GM12878 (cell line): ENCODE results near the gene CSDE1. TPM values are rescaled to one million over a fixed set of nuclear protein-coding genes. Genes with fewer than 3 reads are reported as not detected.

Experiments used
- ATAC-seq: fragments of 200-7000 bp; cut with Tn5 transposase; 3 replicates; pipeline ENCODE4 v1.9.1; 2020; ENCODE audit warnings: mild to moderate bottlenecking, moderate library complexity
- BruUV-seq: library from RNA; stranded (reverse); fragments of 400-500 nt; replicated peaks from 2 replicates; lab custom pipeline; 2021; lab: Mats Ljungman, UMichigan
- CTCF ChIA-PET: fragments of 300-600 bp; sonication (Branson Sonifier 250); formaldehyde crosslinking; extraction: SDS; loops from one replicate; lab custom pipeline; 2021; ENCODE audit warnings: inconsistent platforms; lab: Yijun Ruan, JAX
- POLR2A ChIA-PET: fragments of 350-600 bp; formaldehyde crosslinking; extraction: SDS; loops from one replicate; lab custom pipeline; 2021; ENCODE audit warnings: inconsistent platforms; lab: Charles Lee
- RAD21 ChIA-PET: fragments of 300-600 bp; sonication (Branson Sonifier 250); formaldehyde crosslinking; loops from one replicate; lab custom pipeline; 2023; ENCODE audit warnings: antibody characterized with exemption; ENCODE audit not compliant: unreplicated experiment; lab: Charles Lee
- SMC1A ChIA-PET: fragments of 300-600 bp; sonication (Branson Sonifier 250); formaldehyde crosslinking; loops from one replicate; lab custom pipeline; 2023; ENCODE audit not compliant: unreplicated experiment, uncharacterized antibody; lab: Charles Lee
- DNase-seq: peaks from one replicate; pipeline ENCODE4 v3.0.0-alpha.2; 2011; ENCODE audit warnings: low read depth, low spot score
- FAIRE-seq: peaks from 3 replicates; lab custom pipeline; 2011; peaks lifted over from hg19 to GRCh38; lab: Jason Lieb, UNC
- H2AFZ ChIP-seq: 2 replicates; pipeline ENCODE4 v1.6.0; 2011; ENCODE audit warnings: low read depth, low read length, control low read depth; ENCODE audit not compliant: control insufficient read depth
- H3K27ac ChIP-seq: 2 replicates; pipeline ENCODE4 v1.5.1; 2011; ENCODE audit warnings: control low read depth; ENCODE audit not compliant: control insufficient read depth, insufficient read depth
- H3K27me3 ChIP-seq, 2 experiments: replicated peaks in 1 of 2; 2 replicates each; pipeline versions ENCODE4 v1.6.0 to v1.6.1; 2011; ENCODE audit warnings: low read length in 1 of 2; ENCODE audit not compliant: control insufficient read depth in 2 of 2, insufficient read depth in 2 of 2
- H3K36me3 ChIP-seq, 2 experiments: 2 replicates each; pipeline ENCODE4 v1.5.1; 2011; ENCODE audit warnings: low read length in 1 of 2; ENCODE audit not compliant: control insufficient read depth in 2 of 2, insufficient read depth in 2 of 2
- H3K4me1 ChIP-seq: 2 replicates; pipeline ENCODE4 v1.6.1; 2011; ENCODE audit warnings: mild to moderate bottlenecking, low read length, moderate library complexity, mixed read lengths; ENCODE audit not compliant: control insufficient read depth, insufficient read depth
- H3K4me2 ChIP-seq: 2 replicates; pipeline ENCODE4 v1.6.0; 2011; ENCODE audit warnings: control low read depth; ENCODE audit not compliant: control insufficient read depth, insufficient read depth
- H3K4me3 ChIP-seq: fragments of 200-600 bp; sonication (generic); 2 replicates; pipeline ENCODE4 v1.5.1; 2016
- H3K79me2 ChIP-seq: 2 replicates; pipeline ENCODE4 v1.6.0; 2011; ENCODE audit warnings: low read length; ENCODE audit not compliant: control insufficient read depth, insufficient read depth
- H3K9ac ChIP-seq: 2 replicates; pipeline ENCODE4 v1.8.0; 2011; ENCODE audit warnings: low read length, control low read depth, mixed read lengths; ENCODE audit not compliant: control insufficient read depth, insufficient read depth
- H3K9me3 ChIP-seq: replicated peaks from 3 replicates; pipeline ENCODE4 v1.5.1; 2011; ENCODE audit warnings: mild to moderate bottlenecking, low read length; ENCODE audit not compliant: control insufficient read depth, insufficient read depth
- H4K20me1 ChIP-seq: 2 replicates; pipeline ENCODE4 v1.6.0; 2011; ENCODE audit not compliant: control insufficient read depth, insufficient read depth
- CHD4 ChIP-seq: fragments of 200-600 bp; sonication (generic); IDR thresholded peaks from 2 replicates; pipeline ENCODE4 v1.6.1; 2016; ENCODE audit warnings: mild to moderate bottlenecking
- LARP7 ChIP-seq: fragments of 450-650 bp; IDR thresholded peaks from 2 replicates; pipeline ENCODE4 v1.6.1; 2017; ENCODE audit warnings: mild to moderate bottlenecking
- RCOR1 ChIP-seq: conservative IDR thresholded peaks from 2 replicates; pipeline ENCODE4 v1.6.1; 2012; ENCODE audit warnings: low read depth, low read length, improper control_type of control experiment
- SIX5 ChIP-seq: IDR thresholded peaks from 2 replicates; pipeline ENCODE4 v1.6.1; 2011; ENCODE audit warnings: mild to moderate bottlenecking, low read depth, low read length, moderate library complexity; ENCODE audit not compliant: severe bottlenecking
- ZZZ3 ChIP-seq: IDR thresholded peaks from 2 replicates; pipeline ENCODE4 v1.6.1; 2011; ENCODE audit warnings: low read depth; ENCODE audit not compliant: control insufficient read depth, insufficient read length
- WGBS: methylation state at CpG from one replicate; pipeline ENCODE4 v1.1.6; 2016; ENCODE audit warnings: low lambda C conversion rate; ENCODE audit not compliant: insufficient replicate concordance, insufficient coverage; ENCODE audit errors: missing lambda C conversion rate; 5-methylcytosine and 5-hydroxymethylcytosine counted together
- in situ Hi-C: fragments of 300-500 bp; cut with MboI; formaldehyde crosslinking; loops from 9 replicates; pipeline ENCODE4 v1.14.3; 2018; ENCODE audit warnings: mixed read lengths
- intact Hi-C: fragments of 100-400 bp; cut with micrococcal nuclease; formaldehyde crosslinking; loops from one replicate; pipeline ENCODE4 v1.14.2; 2022; ENCODE audit not compliant: unreplicated experiment
- polyA plus RNA-seq, 11 experiments: library from polyadenylated mRNA; depleted of rRNA in 4 of 11; unstranded in 6 of 11; stranded (reverse) in 5 of 11; fragments of >200 nt; fragmentation: Nextera tagmentation in 4 of 11; fragmentation: Illumina TruSeq in 1 of 11; extraction: Ambion mirVana in 4 of 11; extraction: Trizol in 1 of 11; gene quantifications; 1 replicate in 1 of 11; 2 replicates in 10 of 11; pipeline versions ENCODE4 v1.2.1 to v1.2.3, GENCODE V29; 2011 to 2016; ENCODE audit warnings: inconsistent platforms in 2 of 11, missing spikeins in 2 of 11, low read depth in 1 of 11
- total RNA-seq, 4 experiments: library from RNA; depleted of rRNA in 3 of 4; stranded (reverse); fragments of >200 nt in 3 of 4; fragmentation: Illumina TruSeq in 1 of 4; extraction: Trizol in 1 of 4; gene quantifications; 2 replicates each; pipeline versions ENCODE4 v1.2.1 to v1.2.3, GENCODE V29; 2013 to 2021
- TF ChIP-seq, protein P1 (sequence below): fragments of 450-650 bp; IDR thresholded peaks from 2 replicates; pipeline ENCODE4 v1.6.1; 2016; ENCODE audit warnings: mild to moderate bottlenecking
- TF ChIP-seq, protein P2 (sequence below), 3 experiments: IDR thresholded peaks in 2 of 3; conservative IDR thresholded peaks in 1 of 3; 2 replicates each; pipeline ENCODE4 v1.5.1; 2011; ENCODE audit warnings: low read depth in 3 of 3, low read length in 3 of 3, mild to moderate bottlenecking in 3 of 3, control low read depth in 2 of 3, moderate library complexity in 2 of 3, inconsistent platforms in 1 of 3, mixed read lengths in 1 of 3; ENCODE audit not compliant: control insufficient read depth in 2 of 3, insufficient read depth in 1 of 3; ENCODE audit errors: extremely low read depth in 1 of 3
- TF ChIP-seq, protein P3 (sequence below): IDR thresholded peaks from 2 replicates; pipeline ENCODE4 v1.6.1; 2012; ENCODE audit warnings: low read depth, low read length, improper control_type of control experiment
- TF ChIP-seq, protein P4 (sequence below): fragments of 450-650 bp; IDR thresholded peaks from 2 replicates; pipeline ENCODE4 v1.6.1; 2017; ENCODE audit warnings: mild to moderate bottlenecking
- TF ChIP-seq, protein P5 (sequence below): fragments of 450-650 bp; IDR thresholded peaks from 2 replicates; pipeline ENCODE4 v1.6.1; 2014; ENCODE audit warnings: mild to moderate bottlenecking

CSDE1 gene
- total and polyA plus RNA-seq, 10 of the 15 experiments (the other 5 are each of a cell fraction or from before 2014, with no cell fraction given): 130 to 390 (median 246) TPM

DNA sequence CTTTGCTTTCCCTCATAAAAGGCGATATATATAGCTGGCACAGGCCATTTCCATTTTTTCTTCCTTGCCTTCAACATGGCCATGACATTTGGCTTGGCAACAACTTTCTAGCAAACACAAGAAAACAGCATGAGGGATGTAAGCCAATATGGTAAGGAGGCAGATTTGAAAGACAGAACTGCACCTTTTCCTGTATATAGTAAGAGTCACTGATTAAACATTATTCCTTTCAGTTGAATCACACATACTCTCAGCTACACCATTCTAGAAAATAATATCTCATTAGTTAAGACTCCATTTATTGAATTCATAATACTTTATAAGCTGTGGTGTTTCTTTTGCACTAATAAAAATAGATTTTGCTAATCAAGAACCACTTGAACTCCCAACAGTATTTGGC lies 13.2 kb upstream of the CSDE1 start (continued):
- TF ChIP-seq, protein P1, sequence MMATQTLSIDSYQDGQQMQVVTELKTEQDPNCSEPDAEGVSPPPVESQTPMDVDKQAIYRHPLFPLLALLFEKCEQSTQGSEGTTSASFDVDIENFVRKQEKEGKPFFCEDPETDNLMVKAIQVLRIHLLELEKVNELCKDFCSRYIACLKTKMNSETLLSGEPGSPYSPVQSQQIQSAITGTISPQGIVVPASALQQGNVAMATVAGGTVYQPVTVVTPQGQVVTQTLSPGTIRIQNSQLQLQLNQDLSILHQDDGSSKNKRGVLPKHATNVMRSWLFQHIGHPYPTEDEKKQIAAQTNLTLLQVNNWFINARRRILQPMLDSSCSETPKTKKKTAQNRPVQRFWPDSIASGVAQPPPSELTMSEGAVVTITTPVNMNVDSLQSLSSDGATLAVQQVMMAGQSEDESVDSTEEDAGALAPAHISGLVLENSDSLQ: no peak
- TF ChIP-seq, protein P2, sequence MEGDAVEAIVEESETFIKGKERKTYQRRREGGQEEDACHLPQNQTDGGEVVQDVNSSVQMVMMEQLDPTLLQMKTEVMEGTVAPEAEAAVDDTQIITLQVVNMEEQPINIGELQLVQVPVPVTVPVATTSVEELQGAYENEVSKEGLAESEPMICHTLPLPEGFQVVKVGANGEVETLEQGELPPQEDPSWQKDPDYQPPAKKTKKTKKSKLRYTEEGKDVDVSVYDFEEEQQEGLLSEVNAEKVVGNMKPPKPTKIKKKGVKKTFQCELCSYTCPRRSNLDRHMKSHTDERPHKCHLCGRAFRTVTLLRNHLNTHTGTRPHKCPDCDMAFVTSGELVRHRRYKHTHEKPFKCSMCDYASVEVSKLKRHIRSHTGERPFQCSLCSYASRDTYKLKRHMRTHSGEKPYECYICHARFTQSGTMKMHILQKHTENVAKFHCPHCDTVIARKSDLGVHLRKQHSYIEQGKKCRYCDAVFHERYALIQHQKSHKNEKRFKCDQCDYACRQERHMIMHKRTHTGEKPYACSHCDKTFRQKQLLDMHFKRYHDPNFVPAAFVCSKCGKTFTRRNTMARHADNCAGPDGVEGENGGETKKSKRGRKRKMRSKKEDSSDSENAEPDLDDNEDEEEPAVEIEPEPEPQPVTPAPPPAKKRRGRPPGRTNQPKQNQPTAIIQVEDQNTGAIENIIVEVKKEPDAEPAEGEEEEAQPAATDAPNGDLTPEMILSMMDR (IDR thresholded peaks at IDR 0.05 in 2 of 3, conservative IDR thresholded peaks at IDR 0.05 in 1 of 3; ENCODE audit: control insufficient read depth in 2 of 3, extremely low read depth in 1 of 3, insufficient read depth in 1 of 3, low read depth in 3 of 3, low read length in 3 of 3): no peak

DNA sequence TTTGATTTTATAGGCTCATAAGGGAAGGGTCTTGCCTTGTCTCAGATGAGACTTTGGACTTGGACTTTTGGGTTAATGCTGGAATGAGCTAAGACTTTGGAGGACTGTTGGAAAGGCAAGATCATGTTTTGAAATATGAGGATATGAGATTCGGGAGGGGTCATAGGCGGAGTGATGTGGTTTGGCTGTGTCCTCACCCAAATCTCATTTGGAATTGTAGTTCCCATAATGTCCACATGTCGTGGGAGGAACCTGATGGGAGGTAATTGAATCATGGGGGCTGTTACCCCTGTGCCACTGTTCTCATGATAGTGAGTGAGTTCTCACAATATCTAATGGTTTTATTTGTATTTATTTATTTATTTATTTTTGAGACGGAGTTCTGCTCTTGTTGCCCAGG lies 6.9 kb upstream of the CSDE1 start:
- CTCF ChIA-PET: interaction anchor here (0.6 to 0.8 kb wide), 2 partner anchors 13 to 125 kb away, joined by 3 read pairs; no protein-coding TSS in a partner anchor
- no peaks in the 10 kb centered on the region for H3K36me3 ChIP-seq
- no peaks in the 10 kb centered on the region; the same call in 1 of the 3 replicates for H3K9me3 ChIP-seq
- H4K20me1 ChIP-seq: no peaks in the 10 kb centered on the region
- TF ChIP-seq, protein P3, sequence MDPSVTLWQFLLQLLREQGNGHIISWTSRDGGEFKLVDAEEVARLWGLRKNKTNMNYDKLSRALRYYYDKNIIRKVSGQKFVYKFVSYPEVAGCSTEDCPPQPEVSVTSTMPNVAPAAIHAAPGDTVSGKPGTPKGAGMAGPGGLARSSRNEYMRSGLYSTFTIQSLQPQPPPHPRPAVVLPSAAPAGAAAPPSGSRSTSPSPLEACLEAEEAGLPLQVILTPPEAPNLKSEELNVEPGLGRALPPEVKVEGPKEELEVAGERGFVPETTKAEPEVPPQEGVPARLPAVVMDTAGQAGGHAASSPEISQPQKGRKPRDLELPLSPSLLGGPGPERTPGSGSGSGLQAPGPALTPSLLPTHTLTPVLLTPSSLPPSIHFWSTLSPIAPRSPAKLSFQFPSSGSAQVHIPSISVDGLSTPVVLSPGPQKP: no peak
- no peak for TF ChIP-seq LARP7
- TF ChIP-seq CHD4: no peak
- TF ChIP-seq ZZZ3: no peak
- TF ChIP-seq, protein P4, sequence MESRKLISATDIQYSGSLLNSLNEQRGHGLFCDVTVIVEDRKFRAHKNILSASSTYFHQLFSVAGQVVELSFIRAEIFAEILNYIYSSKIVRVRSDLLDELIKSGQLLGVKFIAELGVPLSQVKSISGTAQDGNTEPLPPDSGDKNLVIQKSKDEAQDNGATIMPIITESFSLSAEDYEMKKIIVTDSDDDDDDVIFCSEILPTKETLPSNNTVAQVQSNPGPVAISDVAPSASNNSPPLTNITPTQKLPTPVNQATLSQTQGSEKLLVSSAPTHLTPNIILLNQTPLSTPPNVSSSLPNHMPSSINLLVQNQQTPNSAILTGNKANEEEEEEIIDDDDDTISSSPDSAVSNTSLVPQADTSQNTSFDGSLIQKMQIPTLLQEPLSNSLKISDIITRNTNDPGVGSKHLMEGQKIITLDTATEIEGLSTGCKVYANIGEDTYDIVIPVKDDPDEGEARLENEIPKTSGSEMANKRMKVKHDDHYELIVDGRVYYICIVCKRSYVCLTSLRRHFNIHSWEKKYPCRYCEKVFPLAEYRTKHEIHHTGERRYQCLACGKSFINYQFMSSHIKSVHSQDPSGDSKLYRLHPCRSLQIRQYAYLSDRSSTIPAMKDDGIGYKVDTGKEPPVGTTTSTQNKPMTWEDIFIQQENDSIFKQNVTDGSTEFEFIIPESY: peak; percentile 54; the same call in 1 of the 2 replicates
- TF ChIP-seq SIX5: no peak
- TF ChIP-seq, protein P5, sequence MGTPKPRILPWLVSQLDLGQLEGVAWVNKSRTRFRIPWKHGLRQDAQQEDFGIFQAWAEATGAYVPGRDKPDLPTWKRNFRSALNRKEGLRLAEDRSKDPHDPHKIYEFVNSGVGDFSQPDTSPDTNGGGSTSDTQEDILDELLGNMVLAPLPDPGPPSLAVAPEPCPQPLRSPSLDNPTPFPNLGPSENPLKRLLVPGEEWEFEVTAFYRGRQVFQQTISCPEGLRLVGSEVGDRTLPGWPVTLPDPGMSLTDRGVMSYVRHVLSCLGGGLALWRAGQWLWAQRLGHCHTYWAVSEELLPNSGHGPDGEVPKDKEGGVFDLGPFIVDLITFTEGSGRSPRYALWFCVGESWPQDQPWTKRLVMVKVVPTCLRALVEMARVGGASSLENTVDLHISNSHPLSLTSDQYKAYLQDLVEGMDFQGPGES: no peak
- TF ChIP-seq RCOR1: no peak
- H3K9ac ChIP-seq: no peak overlapping the region
- in situ Hi-C loops (no loop called here), intact Hi-C loops (no loop called here)
- H3K27ac ChIP-seq: no peak overlapping the region
- FAIRE-seq: no peak
- BruUV-seq: no TSS peak
- H3K27me3 ChIP-seq: no peaks in the 10 kb centered on the region
- ATAC-seq: no peak
- H2AFZ ChIP-seq: no peak overlapping the region
- no peaks in the 10 kb centered on the region for H3K4me1 ChIP-seq
- H3K4me2 ChIP-seq: no peak overlapping the region
- H3K4me3 ChIP-seq: no peak overlapping the region
- POLR2A ChIA-PET: no interaction called here
- RAD21 ChIA-PET: no interaction called here
- 74% methylated on average over 4 of the region's 4 CpGs for WGBS
- SMC1A ChIA-PET: no interaction called here
- DNase-seq: no peak
- H3K79me2 ChIP-seq: no peaks in the 10 kb centered on the region
